ENCODE measurements around the gene AFDN.

The AFDN gene

DNA sequence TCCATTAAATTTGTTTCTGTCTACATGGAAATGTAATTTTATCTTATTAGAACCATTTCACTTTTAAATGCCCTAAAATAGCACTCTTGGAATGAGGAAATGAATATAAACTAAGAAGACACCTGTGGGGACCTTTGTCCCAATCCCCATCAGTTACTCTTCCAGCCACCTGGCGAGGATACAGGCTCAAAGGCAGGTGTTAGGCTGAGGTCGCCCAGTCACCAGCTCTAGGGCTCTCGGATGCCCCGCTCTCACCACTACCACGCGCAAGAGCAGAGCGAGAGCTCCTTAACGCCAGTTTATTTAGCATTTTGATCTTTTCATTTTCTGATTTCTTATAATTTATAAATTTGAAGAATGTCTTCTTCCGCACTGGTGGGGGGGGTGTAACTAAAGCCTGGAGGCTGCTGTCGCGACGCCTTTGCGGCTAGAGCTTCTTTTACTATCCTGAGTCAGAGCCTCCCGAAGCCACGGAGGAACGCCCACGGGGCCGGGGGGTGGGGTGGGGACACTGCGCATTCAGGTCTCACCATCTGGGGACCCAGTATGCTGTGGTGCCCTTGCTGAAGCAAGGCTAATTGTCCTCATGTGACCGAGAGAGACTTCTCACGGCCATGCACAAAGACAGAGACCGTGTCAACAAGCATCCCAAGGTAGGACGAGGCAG is 38.7 kb upstream of the AFDN start:
- H3K27me3 ChIP-seq (ENCODE audit: insufficient read depth, low read length), result no peaks in the 10 kb centered on the region
- WGBS, result 92% methylated on average over 22 of the region's 23 CpGs
- no peaks in the 10 kb centered on the region for H3K36me3 ChIP-seq (ENCODE audit: insufficient read depth, low read length)
- H3K4me1 ChIP-seq (ENCODE audit: insufficient read depth, low read length), result no peaks in the 10 kb centered on the region
- H3K9ac ChIP-seq (ENCODE audit: low read depth, low read length), result no peak overlapping the region
- no peak overlapping the region for H3K4me3 ChIP-seq (ENCODE audit: low read length)
- H3K27ac ChIP-seq (ENCODE audit: low read depth, low read length), result no peak overlapping the region
- no peaks in the 10 kb centered on the region for H3K9me3 ChIP-seq (ENCODE audit: insufficient read depth, low read depth, low read length)

DNA sequence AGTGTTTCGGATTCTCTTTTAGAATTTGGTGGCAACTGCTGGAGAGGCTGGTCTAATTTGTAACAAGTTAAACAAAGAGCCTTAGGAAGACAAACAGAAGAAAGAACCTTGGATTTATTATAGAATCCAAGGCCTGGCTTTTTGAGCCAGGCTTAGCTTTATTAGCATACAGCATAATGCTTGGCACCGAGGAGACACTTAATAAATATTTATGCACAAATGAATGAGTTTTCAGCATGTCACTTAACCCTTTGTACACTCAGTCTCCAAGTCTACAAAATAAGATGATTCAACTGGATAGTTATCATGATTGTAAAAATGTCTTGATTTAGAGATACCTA is 38.2 kb upstream of the AFDN start:
- 98% methylated on average over 2 of the region's 2 CpGs for WGBS
- no peaks in the 10 kb centered on the region for H3K36me3 ChIP-seq (ENCODE audit: insufficient read depth, low read length)
- H3K4me1 ChIP-seq (ENCODE audit: insufficient read depth, low read length), result no peaks in the 10 kb centered on the region
- H3K9ac ChIP-seq (ENCODE audit: low read depth, low read length), result no peak overlapping the region
- H3K4me3 ChIP-seq (ENCODE audit: low read length), result no peak overlapping the region
- no peaks in the 10 kb centered on the region for H3K27me3 ChIP-seq (ENCODE audit: insufficient read depth, low read length)
- H3K27ac ChIP-seq (ENCODE audit: low read depth, low read length), result no peak overlapping the region
- no peaks in the 10 kb centered on the region for H3K9me3 ChIP-seq (ENCODE audit: insufficient read depth, low read depth, low read length)

DNA sequence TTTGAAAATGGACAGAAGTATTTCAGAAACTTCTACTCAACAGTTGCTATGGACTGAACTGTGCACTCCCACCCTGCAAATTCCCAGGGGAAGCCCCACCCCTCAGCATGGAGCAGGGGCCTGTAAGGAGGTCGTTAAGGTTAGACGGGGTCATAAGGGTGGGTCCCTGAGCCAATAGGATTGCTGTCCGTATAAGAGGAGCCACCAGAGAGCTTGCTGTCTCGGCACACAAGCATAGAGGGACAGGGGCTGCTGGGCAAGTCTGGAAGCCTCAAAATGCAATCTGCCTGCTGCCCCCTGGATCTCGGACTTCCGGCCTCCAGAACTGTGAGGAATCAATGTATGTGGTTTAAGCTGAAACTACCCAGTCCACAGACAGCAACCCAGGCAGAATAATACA is 37.4 kb upstream of the AFDN start:
- no peak overlapping the region for H3K27ac ChIP-seq (ENCODE audit: low read depth, low read length)
- H3K36me3 ChIP-seq (ENCODE audit: insufficient read depth, low read length), result no peaks in the 10 kb centered on the region
- H3K27me3 ChIP-seq (ENCODE audit: insufficient read depth, low read length), result no peaks in the 10 kb centered on the region
- no peak overlapping the region for H3K9ac ChIP-seq (ENCODE audit: low read depth, low read length)
- H3K4me3 ChIP-seq (ENCODE audit: low read length), result no peak overlapping the region
- H3K9me3 ChIP-seq (ENCODE audit: insufficient read depth, low read depth, low read length), result no peaks in the 10 kb centered on the region
- 78% methylated on average over 6 of the region's 6 CpGs for WGBS
- H3K4me1 ChIP-seq (ENCODE audit: insufficient read depth, low read length), result no peaks in the 10 kb centered on the region

DNA sequence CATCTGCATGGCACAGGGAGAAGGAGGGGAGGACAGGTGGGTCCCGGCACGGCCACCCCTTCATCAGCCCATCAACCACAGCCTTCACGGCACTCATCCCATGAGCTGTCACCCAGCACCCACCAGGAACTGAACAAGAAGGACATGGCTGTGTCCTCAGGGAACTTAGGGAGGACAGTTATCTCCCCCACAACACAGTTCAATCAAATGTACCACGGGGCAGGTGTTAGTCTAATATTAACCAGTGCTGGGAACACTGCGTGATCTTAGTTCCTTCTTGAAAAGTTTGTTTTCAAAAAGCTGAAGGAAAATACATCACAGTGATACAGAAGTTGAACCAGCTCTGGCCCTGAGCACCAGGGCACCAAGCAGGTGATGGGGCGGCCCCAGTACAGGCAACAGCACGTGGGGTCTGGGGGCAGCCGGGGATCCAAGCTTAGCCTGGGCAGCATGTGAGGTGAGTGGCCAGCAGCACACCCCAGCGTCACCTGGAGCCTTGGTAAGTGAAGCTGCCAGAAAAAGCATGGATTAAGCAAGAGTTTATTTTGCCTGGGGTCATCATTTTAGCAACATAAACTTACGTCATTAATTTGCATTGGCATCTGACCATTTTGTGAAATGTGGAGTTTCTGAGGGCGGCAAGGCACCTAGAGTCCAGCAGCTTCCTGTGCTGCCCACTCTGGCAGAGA is 35.5 kb upstream of the AFDN start:
- Histone ChIP-seq H3K27me3 (ENCODE audit: insufficient read depth, low read length) (no peaks in the 10 kb centered on the region), H3K27ac (ENCODE audit: low read depth, low read length) (no peak overlapping the region), H3K4me1 (ENCODE audit: insufficient read depth, low read length) (no peaks in the 10 kb centered on the region), H3K9me3 (ENCODE audit: insufficient read depth, low read depth, low read length) (no peaks in the 10 kb centered on the region), H3K9ac (ENCODE audit: low read depth, low read length) (no peak overlapping the region), H3K4me3 (ENCODE audit: low read length) (no peak overlapping the region), H3K36me3 (ENCODE audit: insufficient read depth, low read length) (no peaks in the 10 kb centered on the region)
- 96% methylated on average over 11 of the region's 11 CpGs for WGBS

DNA sequence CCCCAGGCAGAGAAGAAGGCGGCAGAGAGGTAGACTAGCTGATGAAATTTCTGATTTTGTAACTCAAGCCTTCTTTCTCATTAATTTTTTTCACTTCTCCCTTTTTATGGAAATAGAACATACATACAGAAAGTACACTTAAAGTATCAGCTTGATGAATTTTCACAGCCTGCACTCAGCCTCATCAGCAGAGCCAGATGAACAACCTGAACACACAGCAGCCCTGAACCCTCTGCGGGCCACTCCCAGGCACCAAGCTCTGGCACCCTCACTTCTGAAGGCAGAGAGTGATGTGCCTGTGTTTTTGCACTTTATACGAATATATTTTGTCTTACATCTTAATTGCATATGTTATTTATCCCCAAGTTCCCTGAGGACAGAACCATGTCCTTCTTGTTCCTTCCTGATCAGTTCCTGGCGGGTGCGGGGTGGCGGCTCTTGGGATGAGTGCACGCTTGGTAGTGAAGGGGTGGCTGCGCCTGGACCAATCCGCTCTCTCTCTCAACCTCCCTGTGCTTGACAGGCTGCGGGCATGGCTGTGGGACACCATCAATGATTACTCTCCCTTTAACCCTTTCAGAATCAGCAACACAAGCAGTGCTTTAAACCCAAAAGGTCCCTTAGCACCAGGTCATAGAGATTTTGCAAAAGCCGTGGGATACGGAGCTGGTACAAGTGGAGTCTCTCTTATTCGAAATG is 34.8 kb upstream of the AFDN start:
- 80% methylated on average over 13 of the region's 13 CpGs for WGBS
- H3K27ac ChIP-seq (ENCODE audit: low read depth, low read length), result no peak overlapping the region

DNA sequence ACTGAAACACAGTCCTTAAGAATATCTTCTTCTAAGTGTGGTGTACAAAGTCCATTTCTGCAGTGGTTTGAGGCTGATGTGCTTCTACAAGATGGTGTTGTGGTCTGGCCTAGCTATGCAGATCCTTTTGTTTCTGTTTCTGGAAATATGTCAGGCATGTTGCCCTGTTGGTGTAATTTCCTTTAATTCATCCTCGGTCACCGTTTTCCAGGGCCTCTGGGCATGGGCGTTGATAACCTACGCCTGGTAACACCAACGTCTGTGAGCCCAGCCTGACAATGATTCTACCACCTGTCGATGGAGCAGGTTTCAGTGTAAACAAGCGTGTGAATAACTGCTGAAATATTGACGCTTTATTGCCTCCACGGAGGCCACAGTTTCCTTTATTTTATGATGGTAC is 33.3 kb upstream of the AFDN start:
- 88% methylated on average over 9 of the region's 9 CpGs for WGBS
- Histone ChIP-seq H3K9ac (ENCODE audit: low read depth, low read length) (no peak overlapping the region), H3K27ac (ENCODE audit: low read depth, low read length) (no peak overlapping the region), H3K4me1 (ENCODE audit: insufficient read depth, low read length) (no peaks in the 10 kb centered on the region; the same call in 1 of the 2 replicates), H3K9me3 (ENCODE audit: insufficient read depth, low read depth, low read length) (no peaks in the 10 kb centered on the region), H3K4me3 (ENCODE audit: low read length) (no peak overlapping the region), H3K27me3 (ENCODE audit: insufficient read depth, low read length) (no peaks in the 10 kb centered on the region), H3K36me3 (ENCODE audit: insufficient read depth, low read length) (no peaks in the 10 kb centered on the region)

More for the DNA sequence above, 34.8 kb upstream of the AFDN start:
- Histone ChIP-seq H3K9me3 (ENCODE audit: insufficient read depth, low read depth, low read length) (no peaks in the 10 kb centered on the region), H3K4me1 (ENCODE audit: insufficient read depth, low read length) (no peaks in the 10 kb centered on the region), H3K9ac (ENCODE audit: low read depth, low read length) (no peak overlapping the region), H3K4me3 (ENCODE audit: low read length) (no peak overlapping the region), H3K36me3 (ENCODE audit: insufficient read depth, low read length) (no peaks in the 10 kb centered on the region), H3K27me3 (ENCODE audit: insufficient read depth, low read length) (no peaks in the 10 kb centered on the region)

DNA sequence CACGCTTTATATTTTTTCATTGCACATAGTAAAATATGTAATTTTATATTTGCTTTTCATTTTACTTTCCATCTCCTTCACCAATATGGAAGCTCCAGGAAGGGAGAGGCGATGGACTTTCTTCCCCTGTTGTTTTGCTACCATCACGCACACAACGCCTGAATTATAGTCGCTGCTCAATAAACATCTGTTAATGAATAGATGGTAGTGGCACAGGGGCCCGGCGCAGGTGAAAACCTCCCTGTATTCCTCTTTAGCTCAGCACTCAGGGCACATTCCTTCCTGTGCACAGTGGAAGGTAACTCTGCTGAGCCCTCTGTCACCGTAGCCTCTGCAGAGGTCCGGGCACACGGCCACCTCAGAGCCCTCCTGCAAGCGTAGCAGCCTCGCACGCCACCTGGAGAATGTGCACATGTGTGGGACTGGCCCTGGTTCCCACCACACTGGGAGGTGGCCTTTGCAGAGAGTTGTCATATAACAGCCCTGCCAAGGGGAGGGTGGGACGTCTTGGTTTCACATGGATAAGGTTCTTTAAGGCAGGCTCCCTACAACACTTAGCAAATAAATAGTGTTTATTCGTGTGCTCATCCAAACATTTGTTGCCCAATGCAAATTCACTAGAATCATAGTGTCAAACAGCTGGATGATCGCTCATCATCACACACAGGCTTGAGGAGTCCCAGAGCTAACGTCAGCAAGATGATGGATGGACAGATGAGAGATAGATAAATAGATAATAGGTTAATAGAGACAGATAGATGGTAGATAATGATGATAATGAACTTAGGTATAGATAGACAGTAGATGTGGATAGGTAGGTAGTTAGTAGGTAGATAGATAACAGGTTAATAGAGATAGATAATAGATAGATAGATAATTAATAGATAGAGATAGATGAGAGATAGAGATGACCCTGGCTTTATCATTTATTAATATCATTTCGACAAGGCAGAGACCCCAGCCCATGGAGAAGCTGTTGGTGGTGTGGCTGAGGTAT is 32.3 kb upstream of the AFDN start:
- no peaks in the 10 kb centered on the region for H3K27me3 ChIP-seq (ENCODE audit: insufficient read depth, low read length)
- H3K9me3 ChIP-seq (ENCODE audit: insufficient read depth, low read depth, low read length), result no peaks in the 10 kb centered on the region
- no peaks in the 10 kb centered on the region for H3K36me3 ChIP-seq (ENCODE audit: insufficient read depth, low read length)
- WGBS, result 96% methylated on average over 18 of the region's 18 CpGs
- no peaks in the 10 kb centered on the region; the same call in 1 of the 2 replicates for H3K4me1 ChIP-seq (ENCODE audit: insufficient read depth, low read length)
- H3K27ac ChIP-seq (ENCODE audit: low read depth, low read length), result no peak overlapping the region
- H3K4me3 ChIP-seq (ENCODE audit: low read length), result no peak overlapping the region
- no peak overlapping the region for H3K9ac ChIP-seq (ENCODE audit: low read depth, low read length)

DNA sequence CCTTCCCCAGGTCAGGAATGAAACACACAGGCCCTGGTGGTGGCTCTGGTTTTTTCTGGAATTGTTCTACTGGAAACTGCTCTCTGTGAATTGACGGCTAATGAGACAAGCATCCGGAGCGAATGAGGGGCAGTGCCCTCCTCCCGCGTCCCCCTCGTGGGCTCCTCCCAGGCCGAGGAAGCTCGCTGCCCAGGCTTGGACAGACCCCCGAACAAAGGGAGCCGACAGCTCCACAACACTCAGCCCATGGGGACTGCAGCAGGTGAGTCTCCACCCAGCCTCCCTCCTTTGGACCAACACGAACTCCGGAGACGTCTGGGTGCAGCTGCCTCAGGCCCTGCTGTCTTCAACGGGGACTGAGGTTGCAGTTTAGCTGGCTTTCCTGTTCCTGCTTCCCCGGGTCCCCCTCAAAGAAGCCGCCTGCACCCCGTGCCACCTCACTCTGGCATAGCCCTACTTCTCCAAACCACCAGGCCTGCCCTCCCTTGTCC is 31.3 kb upstream of the AFDN start:
- H3K4me1 ChIP-seq (ENCODE audit: insufficient read depth, low read length), result no peaks in the 10 kb centered on the region; the same call in 1 of the 2 replicates
- H3K9ac ChIP-seq (ENCODE audit: low read depth, low read length), result no peak overlapping the region
- no peaks in the 10 kb centered on the region for H3K27me3 ChIP-seq (ENCODE audit: insufficient read depth, low read length)
- WGBS, result 88% methylated on average over 17 of the region's 17 CpGs
- no peaks in the 10 kb centered on the region for H3K36me3 ChIP-seq (ENCODE audit: insufficient read depth, low read length)
- no peaks in the 10 kb centered on the region for H3K9me3 ChIP-seq (ENCODE audit: insufficient read depth, low read depth, low read length)
- no peak overlapping the region for H3K27ac ChIP-seq (ENCODE audit: low read depth, low read length)
- no peak overlapping the region for H3K4me3 ChIP-seq (ENCODE audit: low read length)

DNA sequence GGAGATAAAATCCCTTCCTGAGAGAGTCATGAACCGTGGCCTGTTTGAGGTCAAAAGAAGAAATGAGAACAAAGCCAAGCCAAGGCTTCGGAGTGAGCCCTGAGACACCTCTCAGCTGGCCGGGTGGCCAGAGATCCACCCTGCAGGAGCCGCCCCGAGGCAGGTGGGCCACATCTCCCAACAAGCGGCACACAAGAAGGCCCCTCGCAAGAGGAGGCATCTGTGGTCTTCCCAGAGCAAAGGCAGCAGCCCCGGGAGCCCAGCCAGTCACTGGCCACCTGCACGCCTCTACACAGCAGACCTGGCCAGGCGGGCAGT is 30.9 kb upstream of the AFDN start:
- H3K4me3 ChIP-seq (ENCODE audit: low read length), result no peak overlapping the region
- H3K9ac ChIP-seq (ENCODE audit: low read depth, low read length), result no peak overlapping the region
- 94% methylated on average over 10 of the region's 10 CpGs for WGBS
- H3K36me3 ChIP-seq (ENCODE audit: insufficient read depth, low read length), result no peaks in the 10 kb centered on the region
- H3K4me1 ChIP-seq (ENCODE audit: insufficient read depth, low read length), result no peaks in the 10 kb centered on the region; the same call in 1 of the 2 replicates
- H3K9me3 ChIP-seq (ENCODE audit: insufficient read depth, low read depth, low read length), result no peaks in the 10 kb centered on the region
- H3K27me3 ChIP-seq (ENCODE audit: insufficient read depth, low read length), result no peaks in the 10 kb centered on the region
- H3K27ac ChIP-seq (ENCODE audit: low read depth, low read length), result no peak overlapping the region

DNA sequence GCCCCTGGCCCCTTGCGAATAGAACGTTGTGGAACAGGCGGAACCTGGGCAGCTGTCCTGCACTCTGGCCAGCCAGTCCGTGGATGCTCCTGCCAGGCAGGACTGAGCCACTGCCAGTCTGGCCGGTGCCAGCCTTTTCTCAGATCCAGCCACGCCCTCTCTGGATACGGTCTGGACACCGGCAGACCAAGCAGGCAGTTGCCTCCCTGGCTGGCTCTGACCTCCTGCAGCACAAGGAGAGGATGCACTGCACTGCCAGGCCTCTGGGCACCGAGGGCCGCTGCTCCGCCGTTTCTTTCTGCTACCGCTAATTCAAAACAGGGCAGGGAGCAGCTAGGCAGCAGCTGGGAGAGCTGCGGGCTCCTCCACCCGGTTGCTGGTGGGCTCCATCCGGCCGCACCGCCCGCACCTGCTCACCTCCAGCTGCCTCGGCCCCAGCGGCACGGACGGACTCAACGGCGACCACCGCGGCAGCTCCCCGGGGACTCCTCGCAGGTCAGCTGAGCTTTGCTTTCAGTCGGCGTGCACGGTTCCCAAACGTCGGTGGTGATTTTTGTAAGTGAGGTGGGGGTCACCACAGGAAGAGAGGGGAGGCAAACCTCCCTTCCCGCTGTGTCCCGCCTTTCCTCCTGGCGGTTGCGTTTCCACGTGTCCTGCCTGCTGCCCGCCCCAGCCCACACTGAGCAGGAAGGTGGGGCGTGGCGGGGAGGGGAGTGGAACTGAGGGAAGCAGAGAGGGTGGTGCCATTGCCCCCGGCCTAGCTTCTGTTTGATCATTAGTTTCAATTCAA is 30.3 kb upstream of the AFDN start:
- WGBS, result 93% methylated on average over 43 of the region's 43 CpGs
- Histone ChIP-seq H3K27me3 (ENCODE audit: insufficient read depth, low read length) (no peaks in the 10 kb centered on the region), H3K36me3 (ENCODE audit: insufficient read depth, low read length) (no peaks in the 10 kb centered on the region), H3K27ac (ENCODE audit: low read depth, low read length) (no peak overlapping the region), H3K9me3 (ENCODE audit: insufficient read depth, low read depth, low read length) (no peaks in the 10 kb centered on the region), H3K4me1 (ENCODE audit: insufficient read depth, low read length) (no peaks in the 10 kb centered on the region; the same call in 1 of the 2 replicates), H3K4me3 (ENCODE audit: low read length) (no peak overlapping the region), H3K9ac (ENCODE audit: low read depth, low read length) (no peak overlapping the region)
